Stimulated activated CD4-positive, alpha-beta T cell treated with anti-CD3 and anti-CD28 coated beads, Interleukin-1b, Interleukin-23, amount 100 ng/mL, for 48 hours (primary cell): ENCODE data around the gene CSNK2A2.

Experiments used
- DNase-seq: peaks from one replicate; pipeline ENCODE4 v3.0.0-alpha.2; 2020

The CSNK2A2 gene

GRCh38 chr16:58109330-58109729 is 88.6 kb downstream of the CSNK2A2 start:
- no peak for DNase-seq
